Posterior cingulate gyrus (tissue), 11 donors: Measurements from ENCODE around the gene ARHGEF37.

ENCODE experiments used
- DNase-seq, 10 donors: peaks; one replicate each; pipeline versions ENCODE4 v3.0.0 to v3.0.0-alpha.2; 2020 to 2021; ENCODE audit warnings: mixed read lengths in 3 of 10
- intact Hi-C: fragments of 100-400 bp; cut with DNase I; formaldehyde crosslinking; loops from one replicate; pipeline ENCODE4 v1.15.1; 2023

Gene ARHGEF37

DNA sequence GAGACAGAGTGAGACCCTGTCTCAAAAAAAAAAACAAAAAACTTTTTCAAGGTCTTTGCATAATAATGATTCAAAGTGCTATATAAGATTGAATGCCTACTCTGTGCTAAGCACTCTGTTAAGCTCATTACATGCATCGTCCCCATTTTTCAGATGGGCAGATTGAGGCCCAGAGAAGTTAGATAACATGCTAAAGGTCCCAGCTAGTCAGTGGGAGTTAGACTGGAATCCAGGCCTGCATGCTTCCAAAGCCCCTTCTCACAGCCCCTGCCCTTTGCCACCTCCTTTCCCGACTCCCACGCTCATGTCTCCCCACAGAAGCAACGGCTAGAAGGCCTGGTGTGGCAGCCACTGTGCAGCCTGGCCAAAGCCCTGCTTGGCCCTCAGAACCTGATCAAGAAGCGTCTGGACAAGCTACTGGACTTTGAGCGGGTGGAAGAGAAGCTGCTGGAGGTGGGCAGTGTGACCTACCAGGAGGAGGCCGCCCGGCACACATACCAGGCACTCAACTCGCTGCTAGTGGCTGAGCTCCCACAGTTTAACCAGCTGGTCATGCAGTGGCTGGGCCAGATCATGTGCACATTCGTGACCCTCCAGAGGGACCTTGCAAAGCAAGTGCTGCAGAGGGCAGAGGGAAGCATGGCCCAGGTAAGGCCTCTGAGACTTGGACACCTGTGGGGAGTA is 40.3 kb downstream of the ARHGEF37 start:
- DNase-seq: no peak
- intact Hi-C loops: no loop called here

- intact Hi-C loops: no loop called here
- DNase-seq: no peak
Measured at GRCh38 chr5:149622466-149622865, 41.2 kb downstream of the ARHGEF37 start.

DNA sequence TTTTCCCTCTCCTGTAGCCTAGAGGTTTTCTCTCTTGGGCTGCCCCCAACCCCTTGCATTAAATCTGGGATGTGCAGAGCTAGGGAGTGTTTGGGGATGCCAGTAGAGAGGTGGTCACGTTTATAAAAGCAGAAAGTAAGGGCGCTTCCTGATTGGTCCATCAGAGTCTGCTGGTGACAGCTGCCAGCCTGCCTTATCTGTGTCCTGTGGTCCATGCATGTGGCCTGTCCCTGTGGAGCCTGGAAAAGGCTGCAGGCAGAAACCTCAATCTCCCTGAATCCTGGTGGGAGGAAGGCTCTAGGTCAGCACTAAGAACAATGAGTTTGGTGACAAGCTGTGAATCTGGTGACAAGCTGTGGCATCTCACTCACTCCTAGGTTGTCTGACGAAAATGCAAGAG is 42.2 kb downstream of the ARHGEF37 start:
- no peak for DNase-seq
- intact Hi-C loops: no loop called here

DNA sequence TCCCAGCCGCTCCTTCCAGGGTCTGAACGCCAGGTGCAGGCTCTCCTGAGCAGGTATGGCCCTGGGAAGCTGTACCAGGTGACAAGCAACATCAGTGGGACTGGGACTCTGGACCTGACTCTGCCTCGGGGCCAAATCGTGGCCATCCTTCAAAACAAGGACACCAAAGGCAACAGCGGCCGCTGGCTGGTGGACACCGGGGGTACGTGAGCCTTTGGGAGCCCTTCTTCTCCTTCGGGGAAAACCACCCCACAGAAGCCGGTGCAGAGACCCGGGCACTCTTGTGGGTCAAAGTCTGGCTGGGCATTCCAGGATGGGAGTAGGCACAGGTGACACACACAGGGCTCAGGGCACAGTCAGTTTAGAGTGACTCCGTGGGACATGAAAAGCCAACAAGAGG is 45.8 kb downstream of the ARHGEF37 start:
- no peak for DNase-seq
- intact Hi-C loops: no loop called here

DNA sequence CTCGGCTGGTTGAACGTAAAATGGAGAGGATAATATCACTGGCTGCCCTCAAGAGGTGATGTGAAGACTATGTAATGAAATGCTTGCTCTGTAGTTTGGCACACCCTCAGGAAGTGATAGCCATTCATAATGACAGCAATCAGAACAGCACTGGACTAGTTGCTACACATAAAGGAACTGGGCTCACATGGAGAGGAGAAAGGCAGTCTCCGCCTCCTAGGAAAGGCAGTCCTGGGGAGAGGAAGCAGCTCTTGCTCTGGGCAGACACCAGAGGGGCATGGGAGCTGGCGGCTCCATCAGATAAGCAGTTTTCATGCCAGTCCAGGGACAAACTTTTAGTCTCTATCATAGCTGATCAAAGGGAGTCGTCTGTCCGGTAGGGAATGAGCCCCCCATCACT is 46.9 kb downstream of the ARHGEF37 start:
- DNase-seq: no peak
- intact Hi-C loops: no loop called here

DNA sequence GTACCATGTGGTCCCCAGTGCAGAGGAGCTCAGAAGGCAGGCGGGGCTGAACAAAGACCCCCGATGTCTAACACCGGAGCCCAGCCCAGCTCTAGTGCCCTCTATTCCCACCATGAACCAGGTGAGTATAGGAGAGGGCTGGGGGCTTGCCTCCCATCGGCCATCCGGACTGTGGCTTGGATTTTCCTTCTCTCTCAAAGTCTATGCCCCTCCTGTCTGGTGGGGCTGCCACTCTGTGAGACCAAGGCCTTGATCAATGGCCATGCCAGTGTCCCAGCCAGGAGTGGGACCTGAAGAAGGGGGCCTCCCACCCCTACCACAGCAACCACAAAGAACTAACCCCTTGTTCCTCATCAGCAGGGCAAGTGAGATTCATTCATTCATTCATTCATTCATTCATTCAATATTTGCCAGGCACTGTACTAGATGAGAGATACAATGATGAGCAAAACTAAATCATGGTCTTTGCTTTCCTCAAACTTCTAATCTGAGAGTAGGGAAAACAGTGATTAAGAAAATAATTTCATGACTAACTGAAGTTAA is 47.6 kb downstream of the ARHGEF37 start:
- DNase-seq: no peak
- intact Hi-C loops: no loop called here

- intact Hi-C loops: no loop called here
- DNase-seq: no peak
Measured at GRCh38 chr5:149629421-149629820, 48.1 kb downstream of the ARHGEF37 start.

GRCh38 chr5:149630337-149630736 is 49.0 kb downstream of the ARHGEF37 start:
- intact Hi-C loops: no loop called here
- no peak for DNase-seq

- intact Hi-C loops: no loop called here
- DNase-seq: no peak
Measured at GRCh38 chr5:149631506-149631905, 50.2 kb downstream of the ARHGEF37 start.

- intact Hi-C loops: no loop called here
- no peak for DNase-seq
Measured at GRCh38 chr5:149632311-149633251, 51.3 kb downstream of the ARHGEF37 start.

GRCh38 chr5:149633476-149634350 is 52.4 kb downstream of the ARHGEF37 start:
- no peak for DNase-seq
- intact Hi-C loops: no loop called here

- no peak for DNase-seq
- intact Hi-C loops: loop anchor here (5.0 kb wide), 1 partner anchor 357 kb away; no protein-coding TSS in a partner anchor
Measured at GRCh38 chr5:149635394-149635793, 54.1 kb downstream of the ARHGEF37 start.

DNA sequence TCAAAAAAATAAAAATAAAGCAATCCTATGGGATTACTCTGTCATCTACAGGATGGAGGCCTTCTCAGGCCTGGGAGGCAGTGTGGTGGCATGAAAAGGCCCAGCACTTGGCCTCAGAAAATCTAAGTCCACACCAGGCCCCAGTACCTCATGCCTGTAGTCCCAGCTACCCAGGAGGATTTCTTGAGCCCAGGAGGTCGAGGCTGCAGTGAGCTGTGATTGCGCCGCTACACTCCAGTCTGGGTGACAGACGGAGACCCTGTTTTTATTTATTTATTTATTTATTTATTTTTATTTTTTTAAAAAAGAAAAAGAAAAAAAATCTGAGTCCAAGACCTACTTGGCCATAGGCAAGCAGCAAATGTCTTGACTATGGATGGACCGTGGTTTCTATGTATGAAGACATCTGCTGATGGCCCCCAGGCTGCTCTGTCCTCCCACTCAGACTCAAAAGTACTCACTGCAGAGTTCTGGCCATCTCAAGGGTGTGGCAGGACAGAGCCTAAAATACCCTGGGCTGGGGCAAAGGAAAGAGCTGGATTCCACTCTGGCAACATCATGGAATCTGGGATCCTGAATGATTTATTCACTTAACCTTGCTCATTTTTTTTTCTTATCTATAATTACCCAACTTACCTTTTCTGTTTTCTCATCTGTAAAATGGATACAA is 55.0 kb downstream of the ARHGEF37 start:
- peak in 1 of 10 donors; percentile 67 for DNase-seq
- intact Hi-C loops: loop anchor here (5.0 kb wide), 1 partner anchor 356 kb away; no protein-coding TSS in a partner anchor

DNA sequence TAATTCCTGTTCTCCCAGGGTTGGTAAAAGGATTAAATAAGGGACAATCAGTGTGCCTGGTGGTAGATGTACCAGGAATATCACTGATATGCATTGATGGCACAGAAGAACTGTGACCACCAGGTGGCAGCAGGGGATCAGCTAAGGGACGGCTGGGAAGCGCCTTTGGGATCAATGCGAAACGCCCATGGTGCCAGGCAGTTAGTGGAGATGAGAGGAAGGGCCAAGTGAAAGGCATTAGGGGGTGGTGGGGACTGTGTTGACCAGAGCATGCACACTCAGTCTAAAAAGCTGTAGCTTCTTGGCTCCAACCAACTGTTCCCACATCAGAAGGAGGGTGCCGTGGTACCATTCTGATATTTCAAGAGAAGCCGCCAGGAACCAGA is 55.6 kb downstream of the ARHGEF37 start:
- DNase-seq: peak in 7 of 10 donors; percentile 55 to 98 (median 84)
- intact Hi-C loops: loop anchor here (1.0 to 5.0 kb wide), 2 partner anchors 191 to 355 kb away; no protein-coding TSS in a partner anchor

DNA sequence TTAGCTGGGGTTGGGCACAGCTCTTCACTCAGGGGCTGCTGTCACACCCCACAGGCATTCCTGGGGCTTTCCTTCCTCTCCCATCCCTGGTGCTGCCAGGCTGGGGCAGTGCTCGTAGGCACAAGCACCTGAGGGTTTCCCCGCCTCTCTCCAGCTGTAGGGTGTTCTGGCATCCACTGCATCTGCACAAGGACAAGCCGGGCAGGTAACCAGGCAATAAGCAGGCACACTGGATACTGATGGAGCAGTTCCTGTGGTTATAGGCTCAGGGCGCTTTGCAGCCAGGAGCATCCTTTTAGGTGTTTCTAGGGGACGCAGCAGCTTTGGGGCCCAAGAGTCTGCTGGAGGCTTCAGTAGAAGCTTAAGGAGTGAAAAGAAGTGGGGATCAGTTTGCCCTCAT is 56.8 kb downstream of the ARHGEF37 start:
- no peak for DNase-seq
- intact Hi-C loops: loop anchor here (5.0 kb wide), 1 partner anchor 354 kb away; no protein-coding TSS in a partner anchor

DNA sequence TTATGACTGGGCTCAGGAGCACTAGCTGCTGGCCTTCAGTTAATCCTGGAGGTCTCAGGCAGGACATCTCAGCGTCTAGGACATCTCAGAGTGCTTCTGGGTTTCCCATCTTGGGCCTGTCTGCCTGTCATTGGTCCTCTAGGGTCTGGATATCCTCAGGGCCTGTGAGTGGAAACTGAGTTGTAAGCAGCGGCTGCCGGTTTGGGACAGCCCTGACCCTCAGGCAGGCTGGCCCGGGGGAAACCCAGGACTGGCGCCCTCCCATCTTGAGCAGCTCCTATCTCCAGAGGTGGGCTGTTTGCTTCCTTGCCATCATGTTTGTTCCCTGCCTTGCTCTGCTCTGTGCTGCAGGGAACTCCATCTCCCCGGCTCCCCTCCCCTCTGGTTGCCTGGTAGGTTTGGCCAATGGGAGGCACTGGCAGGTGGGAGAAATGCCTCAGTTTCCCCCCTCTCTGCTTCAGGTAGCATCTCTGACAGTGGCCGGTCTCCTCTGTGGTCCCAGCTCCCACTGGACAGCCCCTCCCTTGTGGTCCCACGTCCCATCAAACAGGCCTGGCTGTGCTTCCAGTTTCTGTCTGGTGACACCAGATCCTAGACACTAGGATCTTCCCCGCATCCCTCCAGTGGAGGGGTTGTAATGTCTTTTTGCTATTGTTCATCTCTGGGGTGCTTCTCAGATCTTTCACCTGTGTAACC is 57.4 kb downstream of the ARHGEF37 start:
- DNase-seq: no peak
- intact Hi-C loops: loop anchor here (5.0 kb wide), 1 partner anchor 354 kb away; no protein-coding TSS in a partner anchor

GRCh38 chr5:149639737-149640136 is 58.4 kb downstream of the ARHGEF37 start:
- intact Hi-C loops: loop anchor here (5.0 kb wide), 1 partner anchor 353 kb away; no protein-coding TSS in a partner anchor
- no peak for DNase-seq

DNA sequence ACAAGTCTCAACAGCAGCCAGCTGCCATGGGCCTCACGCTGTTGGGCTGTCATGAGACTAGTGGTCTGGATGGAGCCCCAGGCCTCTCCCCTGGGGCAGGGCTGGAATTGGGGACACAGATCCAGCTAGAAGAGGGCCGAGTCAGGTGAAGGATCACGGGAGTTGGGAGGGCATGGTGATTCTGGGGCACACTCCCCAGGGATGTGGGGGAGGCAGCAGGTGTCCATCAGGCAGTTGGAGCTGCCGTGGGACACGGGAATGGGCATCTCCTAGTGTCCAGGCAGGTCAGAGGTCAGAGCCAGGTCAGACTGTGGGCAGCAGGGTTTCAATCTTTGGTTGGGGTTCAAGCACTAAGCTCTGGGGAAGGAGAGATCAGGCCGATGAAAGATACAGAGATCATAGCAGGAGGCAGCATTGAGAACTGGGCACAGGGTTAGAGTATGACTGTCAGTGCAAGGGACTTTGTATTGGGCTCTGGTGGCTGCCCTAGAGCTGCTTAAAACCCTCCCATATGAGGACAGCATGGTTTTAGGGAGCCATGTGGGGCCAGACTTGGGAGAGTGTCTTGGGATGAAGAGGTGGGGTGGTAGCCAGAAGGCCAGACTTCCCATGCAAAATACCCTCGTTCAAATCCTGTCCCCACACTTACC is 59.2 kb downstream of the ARHGEF37 start:
- intact Hi-C loops: no loop called here
- no peak for DNase-seq
